Subcutaneous abdominal adipose tissue (tissue), 5 donors: Measurements from ENCODE around the gene GANC.
"Not testable (repeated sequence)": the region's sequence is repeated elsewhere in the genome, so short reads cannot be mapped to it uniquely, and the experiment has no call there.

ENCODE experiments used
- H3K27ac ChIP-seq: one replicate; pipeline ENCODE4 v1.7.0; 2013; ENCODE audit warnings: low read depth, mild to moderate bottlenecking, inconsistent platforms, low read length, moderate library complexity
- H3K27me3 ChIP-seq, 5 donors: one replicate each; pipeline ENCODE4 v1.7.0; 2013; ENCODE audit warnings: low read length in 5 of 5, inconsistent platforms in 1 of 5; ENCODE audit not compliant: control insufficient read depth in 5 of 5, insufficient read depth in 4 of 5
- H3K36me3 ChIP-seq, 5 donors: one replicate each; pipeline ENCODE4 v1.7.0; 2013; ENCODE audit warnings: low read length in 5 of 5; ENCODE audit not compliant: control insufficient read depth in 5 of 5, insufficient read depth in 5 of 5
- H3K4me1 ChIP-seq, 5 donors: one replicate each; pipeline ENCODE4 v1.7.0; 2013; ENCODE audit warnings: low read length in 5 of 5, mild to moderate bottlenecking in 3 of 5, moderate library complexity in 1 of 5; ENCODE audit not compliant: control insufficient read depth in 5 of 5, insufficient read depth in 5 of 5
- H3K4me3 ChIP-seq, 5 donors: one replicate each; pipeline ENCODE4 v1.7.0; 2013; ENCODE audit warnings: low read length in 5 of 5, low read depth in 1 of 5
- H3K9ac ChIP-seq, 5 donors: one replicate each; pipeline ENCODE4 v1.7.0; 2013; ENCODE audit warnings: low read length in 5 of 5, mild to moderate bottlenecking in 4 of 5, moderate library complexity in 3 of 5
- H3K9me3 ChIP-seq, 5 donors: one replicate each; pipeline ENCODE4 v1.7.0; 2013; ENCODE audit warnings: low read length in 5 of 5; ENCODE audit not compliant: control insufficient read depth in 5 of 5
- donor health status: healthy.
- donor health status: healthy.
- donor health status: healthy.
- donor health status: healthy.
- donor health status: healthy.

The GANC gene

DNA sequence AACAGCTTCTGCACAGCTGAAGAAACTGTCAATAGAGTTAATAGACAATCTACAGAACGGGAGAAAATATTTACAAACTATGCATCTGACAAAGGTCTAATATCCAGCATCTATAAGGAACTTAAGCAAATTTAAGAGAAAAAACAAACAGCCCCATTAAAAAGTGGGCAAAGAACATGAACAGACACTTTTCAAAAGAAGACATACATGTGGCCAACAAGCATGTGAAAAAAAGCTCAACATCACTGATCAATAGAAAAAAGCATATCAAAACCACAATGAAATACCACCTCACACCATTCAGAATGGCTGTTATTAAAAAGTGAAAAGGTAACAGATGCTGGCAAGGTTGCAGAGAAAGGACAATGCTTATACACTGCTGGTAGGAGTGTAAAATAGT is 63.6 kb downstream of the GANC start:
- not testable (repeated sequence) for H3K9ac ChIP-seq, H3K27me3 ChIP-seq, H3K4me3 ChIP-seq, H3K27ac ChIP-seq, H3K9me3 ChIP-seq, H3K4me1 ChIP-seq
- H3K36me3 ChIP-seq, result peaks cover 3 to 15% (median 6%) of the 10 kb centered on the region in 5 donors

DNA sequence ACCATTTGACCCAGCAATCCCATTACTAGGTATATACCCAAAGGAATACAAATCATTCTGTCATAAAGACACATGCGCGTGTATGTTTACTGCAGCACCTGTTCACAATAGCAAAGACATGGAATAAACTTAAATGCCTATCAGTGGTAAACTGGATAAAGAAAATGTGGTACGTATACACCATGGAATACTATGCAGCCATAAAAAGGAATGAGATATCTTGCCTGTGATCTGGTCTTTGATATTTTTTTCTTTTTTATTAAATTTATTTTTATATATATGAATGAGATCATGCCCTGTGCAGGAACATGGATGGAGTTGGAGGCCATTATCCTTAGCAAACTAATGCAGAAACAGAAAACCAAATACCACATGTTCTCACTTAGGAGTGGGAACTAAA is 64.1 kb downstream of the GANC start:
- not testable (repeated sequence) for H3K9me3 ChIP-seq, H3K9ac ChIP-seq, H3K27ac ChIP-seq, H3K4me1 ChIP-seq, H3K27me3 ChIP-seq, H3K4me3 ChIP-seq
- peaks cover 3 to 15% (median 6%) of the 10 kb centered on the region in 5 donors for H3K36me3 ChIP-seq

DNA sequence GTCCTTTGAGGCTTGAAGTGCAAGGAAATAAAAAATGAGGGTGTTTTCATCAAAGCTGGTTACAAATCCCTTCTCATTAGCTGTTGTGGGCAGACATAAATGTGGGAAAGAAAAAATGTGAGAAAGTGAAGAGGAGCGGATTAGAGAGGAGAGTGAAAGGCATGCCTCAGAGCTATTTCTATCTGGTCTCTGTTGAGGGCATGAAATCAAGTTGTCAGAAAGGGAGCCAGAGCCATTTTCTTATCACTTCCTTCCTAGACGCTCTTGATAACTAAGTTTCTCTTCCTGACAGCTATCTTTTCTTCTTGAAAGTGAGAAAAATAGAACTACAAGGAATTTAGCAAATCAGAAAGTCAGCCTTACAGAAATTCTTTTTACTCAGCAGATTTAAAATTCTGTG is 65.5 kb downstream of the GANC start:
- H3K9ac ChIP-seq, result no peak overlapping the region
- no peaks in the 10 kb centered on the region for H3K27me3 ChIP-seq
- H3K4me1 ChIP-seq, result no peaks in the 10 kb centered on the region
- H3K36me3 ChIP-seq, result peaks cover 7 to 20% (median 18%) of the 10 kb centered on the region in 5 donors
- H3K9me3 ChIP-seq, result peaks cover 0 to 9% (median 7%) of the 10 kb centered on the region in 5 donors
- no peak overlapping the region for H3K27ac ChIP-seq
- H3K4me3 ChIP-seq, result no peak overlapping the region

DNA sequence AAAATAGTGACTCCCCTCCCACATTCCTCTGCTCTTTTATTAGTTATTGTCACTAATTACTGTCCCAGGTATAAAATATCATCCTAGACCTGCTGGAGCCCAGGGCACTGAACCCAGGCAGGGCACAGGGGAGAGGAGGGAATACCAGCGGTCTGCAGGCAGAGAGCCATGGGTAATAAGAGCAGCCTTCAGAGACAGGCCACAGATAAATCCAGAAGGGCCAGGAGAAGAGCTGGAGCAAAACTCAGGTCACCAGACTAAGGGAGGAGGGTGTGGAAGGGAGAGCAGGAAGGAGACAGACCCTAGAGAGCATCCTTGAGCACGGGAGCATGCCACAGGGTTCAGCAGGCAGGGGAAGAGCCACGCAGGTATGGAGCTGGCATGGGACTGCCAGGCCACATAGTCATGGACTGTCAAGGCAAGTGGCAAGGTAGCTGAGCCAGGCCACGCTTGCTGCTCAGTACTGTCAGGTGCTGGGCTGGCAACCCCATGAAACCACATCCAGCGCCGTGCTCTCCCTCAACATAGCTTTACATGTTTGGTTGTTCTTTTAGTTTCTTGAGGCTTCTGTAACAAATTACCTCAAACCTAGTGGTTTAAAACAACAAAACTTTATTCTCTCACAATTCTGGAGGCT is 70.7 kb downstream of the GANC start:
- no peak overlapping the region for H3K27ac ChIP-seq
- H3K27me3 ChIP-seq, result no peaks in the 10 kb centered on the region
- no peak overlapping the region for H3K9ac ChIP-seq
- no peaks in the 10 kb centered on the region for H3K9me3 ChIP-seq
- H3K4me3 ChIP-seq, result no peak overlapping the region
- H3K4me1 ChIP-seq, result peaks cover 0 to 4% (median 0%) of the 10 kb centered on the region in 5 donors
- H3K36me3 ChIP-seq, result peaks cover 32 to 45% (median 41%) of the 10 kb centered on the region in 5 donors

DNA sequence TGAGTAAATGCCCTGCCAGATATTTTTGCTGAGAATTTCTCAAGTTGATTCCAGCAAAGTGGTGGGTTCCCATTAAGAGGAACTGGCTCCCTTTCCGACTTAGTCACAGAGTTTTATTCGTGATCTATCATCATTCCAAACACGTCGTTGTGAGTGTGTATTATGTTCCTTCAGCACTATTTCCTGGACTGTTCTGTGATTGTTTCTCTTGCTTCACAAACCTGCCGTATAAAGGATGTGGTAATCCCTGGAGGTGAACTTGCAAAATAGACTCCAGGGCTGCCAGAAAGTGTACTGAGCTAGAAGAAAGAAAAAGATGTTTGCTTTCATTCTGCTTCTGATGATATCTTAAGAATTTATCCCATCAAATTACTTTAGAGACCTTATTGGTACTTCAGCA is 71.8 kb downstream of the GANC start:
- Histone ChIP-seq H3K9me3 (no peaks in the 10 kb centered on the region), H3K9ac (no peak overlapping the region), H3K36me3 (peaks cover 38 to 54% (median 44%) of the 10 kb centered on the region in 5 donors), H3K4me1 (peaks cover 0 to 4% (median 0%) of the 10 kb centered on the region in 5 donors), H3K27ac (no peak overlapping the region), H3K27me3 (no peaks in the 10 kb centered on the region), H3K4me3 (no peak overlapping the region)

DNA sequence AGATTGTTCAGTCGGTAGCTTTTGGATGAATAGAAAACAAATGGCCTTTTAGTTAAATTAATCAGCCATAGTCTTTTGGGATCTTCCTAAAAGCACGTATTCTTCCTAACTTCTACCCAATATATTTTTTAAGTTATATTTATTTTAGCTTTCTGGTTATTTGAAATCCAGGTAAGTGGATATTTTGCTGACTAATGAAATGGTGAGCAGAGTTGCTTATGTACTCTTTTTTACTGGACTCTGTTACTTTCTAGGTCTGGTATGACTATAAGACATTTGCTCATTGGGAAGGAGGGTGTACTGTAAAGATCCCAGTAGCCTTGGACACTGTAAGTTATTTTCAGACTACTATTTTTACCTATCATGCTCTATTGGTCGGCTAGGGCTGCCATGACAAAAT is 72.5 kb downstream of the GANC start:
- Histone ChIP-seq H3K27ac (no peak overlapping the region), H3K4me3 (no peak overlapping the region), H3K36me3 (peaks cover 38 to 54% (median 44%) of the 10 kb centered on the region in 5 donors), H3K27me3 (no peaks in the 10 kb centered on the region), H3K9me3 (no peaks in the 10 kb centered on the region), H3K9ac (no peak overlapping the region), H3K4me1 (peaks cover 0 to 4% (median 0%) of the 10 kb centered on the region in 5 donors)

DNA sequence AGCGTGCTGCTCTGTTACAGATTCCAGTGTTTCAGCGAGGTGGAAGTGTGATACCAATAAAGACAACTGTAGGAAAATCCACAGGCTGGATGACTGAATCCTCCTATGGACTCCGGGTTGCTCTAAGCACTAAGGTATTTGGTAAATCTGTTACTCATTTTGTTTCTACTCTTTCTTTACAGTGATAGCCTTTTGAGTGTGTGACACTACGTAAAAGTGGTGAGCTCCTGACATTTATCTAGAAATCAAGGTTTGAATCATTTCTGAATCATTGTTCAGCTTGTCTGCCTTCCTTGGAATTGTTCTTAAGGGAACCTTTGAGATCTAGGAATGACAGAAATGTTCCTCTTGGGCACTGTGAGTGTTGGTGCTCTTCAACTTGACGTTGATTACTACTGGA is 75.1 kb downstream of the GANC start:
- Histone ChIP-seq H3K4me3 (no peak overlapping the region), H3K27me3 (no peaks in the 10 kb centered on the region), H3K9me3 (no peaks in the 10 kb centered on the region), H3K27ac (no peak overlapping the region), H3K9ac (no peak overlapping the region), H3K4me1 (peaks cover 0 to 14% (median 0%) of the 10 kb centered on the region in 5 donors), H3K36me3 (peaks cover 46 to 65% (median 53%) of the 10 kb centered on the region in 5 donors)

DNA sequence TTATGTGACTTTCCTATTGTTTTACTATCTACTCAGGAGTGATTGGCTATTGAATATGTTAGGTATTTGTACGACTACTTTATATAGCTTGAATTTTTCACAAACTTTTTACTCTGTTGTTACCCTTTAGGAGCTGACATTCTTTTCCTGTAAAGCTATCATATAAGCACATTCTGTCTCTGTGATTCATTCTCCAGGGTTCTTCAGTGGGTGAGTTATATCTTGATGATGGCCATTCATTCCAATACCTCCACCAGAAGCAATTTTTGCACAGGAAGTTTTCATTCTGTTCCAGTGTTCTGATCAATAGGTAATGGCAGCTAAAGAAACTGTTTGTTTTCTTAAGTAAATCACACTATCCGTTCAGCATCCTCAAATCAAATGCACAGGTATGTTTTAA is 76.2 kb downstream of the GANC start:
- Histone ChIP-seq H3K4me3 (no peak overlapping the region), H3K27ac (no peak overlapping the region), H3K27me3 (no peaks in the 10 kb centered on the region), H3K9me3 (no peaks in the 10 kb centered on the region), H3K9ac (no peak overlapping the region), H3K4me1 (peaks cover 0 to 14% (median 0%) of the 10 kb centered on the region in 5 donors), H3K36me3 (peaks cover 37 to 64% (median 49%) of the 10 kb centered on the region in 5 donors)

DNA sequence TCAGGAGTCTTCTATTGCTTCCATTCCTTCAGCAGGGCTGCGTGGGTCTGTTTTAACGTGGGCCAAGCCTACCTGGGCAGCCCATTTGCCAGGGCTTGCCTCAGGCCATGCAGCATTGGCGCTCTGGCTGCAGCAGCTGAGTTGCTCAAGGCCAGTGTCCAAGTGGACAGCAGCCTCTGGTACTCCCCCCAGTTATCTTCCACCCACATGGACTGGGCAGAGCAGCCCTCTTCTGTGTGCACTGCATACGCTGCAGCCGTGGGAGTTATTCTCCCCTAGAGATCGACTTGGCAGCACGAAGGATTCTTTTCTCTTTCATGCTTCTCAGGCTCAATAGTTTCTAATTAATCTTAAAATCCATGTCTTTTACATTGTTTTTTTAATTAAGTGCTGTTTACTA is 79.4 kb downstream of the GANC start:
- H3K9ac ChIP-seq, result no peak overlapping the region
- H3K27me3 ChIP-seq, result no peaks in the 10 kb centered on the region
- peaks cover 32 to 71% (median 47%) of the 10 kb centered on the region in 5 donors for H3K36me3 ChIP-seq
- no peak overlapping the region for H3K4me3 ChIP-seq
- no peak overlapping the region for H3K27ac ChIP-seq
- peaks cover 0 to 9% (median 0%) of the 10 kb centered on the region in 5 donors for H3K4me1 ChIP-seq
- no peaks in the 10 kb centered on the region for H3K9me3 ChIP-seq

DNA sequence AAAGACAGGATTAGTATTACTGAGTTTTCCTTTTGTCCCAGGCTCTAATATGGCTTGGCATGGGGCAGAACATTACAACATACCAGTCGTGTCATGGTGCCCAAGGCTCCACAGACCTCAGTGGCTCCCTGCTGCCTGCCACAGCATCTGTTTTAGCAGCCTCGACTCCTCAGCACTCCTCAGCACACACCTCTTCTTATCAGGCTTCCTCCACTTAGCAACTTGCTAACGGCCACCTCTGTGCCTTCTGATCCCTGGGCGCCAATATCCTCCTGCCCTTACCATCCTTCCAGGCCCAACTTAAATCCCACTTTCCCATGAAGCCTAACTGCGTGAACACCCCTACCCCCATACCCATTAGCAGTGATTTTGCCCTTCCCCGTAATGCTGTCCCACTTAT is 80.1 kb downstream of the GANC start:
- H3K36me3 ChIP-seq, result peaks cover 26 to 72% (median 49%) of the 10 kb centered on the region in 5 donors
- no peak overlapping the region for H3K27ac ChIP-seq
- H3K4me1 ChIP-seq, result peaks cover 0 to 9% (median 0%) of the 10 kb centered on the region in 5 donors
- H3K9me3 ChIP-seq, result no peaks in the 10 kb centered on the region
- no peak overlapping the region for H3K4me3 ChIP-seq
- no peaks in the 10 kb centered on the region for H3K27me3 ChIP-seq
- H3K9ac ChIP-seq, result no peak overlapping the region
